ENCODE results near the gene POTEF.

GRCh38 chr2:130154773-130155765, 26.0 kb upstream of the POTEF start:
- no peak for TF ChIP-seq MYC (IDR thresholded peaks at IDR 0.05; ENCODE audit: borderline replicate concordance, low read length)
- TF ChIP-seq CTCF (IDR thresholded peaks at IDR 0.05), result no peak
- no peak for TF ChIP-seq POLR2A (IDR thresholded peaks at IDR 0.05; ENCODE audit: low read length)
- no peak for TF ChIP-seq EP300 (IDR thresholded peaks at IDR 0.05)
- TF ChIP-seq REST (IDR thresholded peaks at IDR 0.05), result no peak
- no peak for TF ChIP-seq JUN (IDR thresholded peaks at IDR 0.05)
- no peak for TF ChIP-seq HDAC2 (IDR thresholded peaks at IDR 0.05)
- no peak for TF ChIP-seq MAX (IDR thresholded peaks at IDR 0.05)
- no peak for TF ChIP-seq RFX5 (IDR thresholded peaks at IDR 0.05)
- no peak for TF ChIP-seq KDM5A (IDR thresholded peaks at IDR 0.05)
- no peak for TF ChIP-seq CHD2 (IDR thresholded peaks at IDR 0.05; ENCODE audit: low read length, partially characterized antibody)

All from A549 (cell line).